A673 (cell line): Measurements from ENCODE around the gene TNNI3. TPM values are rescaled to one million over a fixed set of nuclear protein-coding genes. Genes with fewer than 3 reads are reported as not detected.

Experiments used
- BruUV-seq: library from RNA; stranded (reverse); fragments of 400-500 nt; replicated peaks from 2 replicates; lab custom pipeline; 2021; lab: Mats Ljungman, UMichigan
- CTCF ChIA-PET: fragments of 300-600 bp; sonication (Branson Sonifier 250); formaldehyde crosslinking; loops from one replicate; lab custom pipeline; 2022; ENCODE audit warnings: antibody characterized with exemption; lab: Charles Lee
- POLR2A ChIA-PET: fragments of 300-600 bp; sonication (Branson Sonifier 250); formaldehyde crosslinking; loops from one replicate; lab custom pipeline; 2022; ENCODE audit warnings: antibody characterized with exemption; ENCODE audit not compliant: low non-redundant PET; lab: Charles Lee
- DNase-seq: peaks from one replicate; pipeline ENCODE4 v3.0.0-alpha.2; 2015; ENCODE audit warnings: low spot score
- H3K27ac ChIP-seq: fragments of 200-600 bp; sonication (generic); 2 replicates; pipeline ENCODE4 v1.5.1; 2016; ENCODE audit warnings: mixed run types, low read depth, mild to moderate bottlenecking, mixed read lengths, antibody characterized with exemption, low read length; ENCODE audit not compliant: poor library complexity, severe bottlenecking
- H3K27me3 ChIP-seq: fragments of 200-600 bp; sonication (generic); replicated peaks from 2 replicates; pipeline ENCODE4 v1.6.1; 2017; ENCODE audit warnings: mixed run types, low read depth, mild to moderate bottlenecking, mixed read lengths, antibody characterized with exemption, low read length; ENCODE audit not compliant: insufficient read depth, poor library complexity
- H3K36me3 ChIP-seq: fragments of 200-600 bp; sonication (generic); 2 replicates; pipeline ENCODE4 v1.6.1; 2016; ENCODE audit warnings: mixed run types, mild to moderate bottlenecking, mixed read lengths, antibody characterized with exemption, low read length; ENCODE audit not compliant: insufficient read depth, poor library complexity, severe bottlenecking
- H3K4me1 ChIP-seq: fragments of 200-600 bp; sonication (generic); 2 replicates; pipeline ENCODE4 v1.6.1; 2017; ENCODE audit warnings: mixed run types, mild to moderate bottlenecking, mixed read lengths, antibody characterized with exemption, low read length; ENCODE audit not compliant: insufficient read depth, poor library complexity, severe bottlenecking
- H3K4me3 ChIP-seq: fragments of 200-600 bp; sonication (generic); 2 replicates; pipeline ENCODE4 v1.5.1; 2016; ENCODE audit warnings: low read depth, mixed run types, mild to moderate bottlenecking, mixed read lengths, low read length; ENCODE audit not compliant: poor library complexity, severe bottlenecking
- H3K9me3 ChIP-seq: fragments of 200-600 bp; sonication (generic); 2 replicates; pipeline ENCODE4 v1.6.1; 2016; ENCODE audit warnings: mixed run types, low read depth, mild to moderate bottlenecking, mixed read lengths, antibody characterized with exemption, low read length; ENCODE audit not compliant: poor library complexity, severe bottlenecking
- CTCF ChIP-seq: fragments of 300-800, 200-600 bp; sonication (generic); conservative IDR thresholded peaks from 2 replicates; pipeline ENCODE4 v1.5.1; 2017; ENCODE audit warnings: low read depth, mild to moderate bottlenecking, antibody characterized with exemption, low read length, moderate library complexity, mixed read lengths
- EZH2 ChIP-seq: fragments of 200-600 bp; sonication (generic); IDR thresholded peaks from 2 replicates; pipeline ENCODE4 v1.6.1; 2017; ENCODE audit warnings: borderline replicate concordance, low read depth, mild to moderate bottlenecking, mixed read lengths, antibody characterized with exemption, low read length; ENCODE audit not compliant: poor library complexity, severe bottlenecking
- intact Hi-C: fragments of 100-400 bp; cut with micrococcal nuclease; formaldehyde crosslinking; loops from one replicate; pipeline ENCODE4 v1.10.0; 2022; ENCODE audit not compliant: unreplicated experiment
- microRNA-seq: library from miRNA; unstranded; fragments of <30 nt; microRNA quantifications from one replicate; pipeline ENCODE4 v1.2.0, GENCODE V29; 2021
- total RNA-seq: library from RNA; stranded (reverse); gene quantifications from 2 replicates; pipeline ENCODE4 v1.2.3, GENCODE V29; 2021

The TNNI3 gene
- total RNA-seq, 1 experiment from 2014 or later: 12.8 TPM

DNA sequence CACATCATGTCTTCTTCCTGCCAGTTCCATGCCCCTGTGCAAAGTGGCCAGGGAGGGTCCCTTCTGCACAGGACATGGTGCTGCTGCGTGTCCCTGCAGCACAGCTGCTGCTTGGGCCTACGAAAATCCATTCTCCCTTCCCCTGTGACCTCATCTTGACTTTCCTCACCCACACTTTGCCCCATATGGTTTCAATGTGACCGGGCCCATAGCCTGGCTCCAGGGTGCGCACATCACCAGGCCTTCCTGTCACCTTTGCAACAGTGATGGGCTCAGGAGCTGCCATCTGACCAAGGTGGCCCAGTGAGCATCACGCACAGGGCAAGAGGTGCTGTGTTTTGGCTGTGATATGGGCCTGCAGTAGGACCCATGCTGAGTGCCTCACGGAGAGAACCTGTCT lies 50.9 kb downstream of the TNNI3 start:
- H3K36me3 ChIP-seq: peaks cover 17% of the 10 kb centered on the region
- H3K27me3 ChIP-seq: no peaks in the 10 kb centered on the region
- intact Hi-C loops: no loop called here
- no peak for DNase-seq
- no TSS peak for BruUV-seq
- TF ChIP-seq EZH2 (no peak), CTCF (no peak)
- H3K4me3 ChIP-seq: no peak overlapping the region
- ChIA-PET CTCF (no interaction called here), POLR2A (no interaction called here)
- H3K27ac ChIP-seq: no peak overlapping the region
- H3K9me3 ChIP-seq: peaks cover 4% of the 10 kb centered on the region
- H3K4me1 ChIP-seq: no peaks in the 10 kb centered on the region

DNA sequence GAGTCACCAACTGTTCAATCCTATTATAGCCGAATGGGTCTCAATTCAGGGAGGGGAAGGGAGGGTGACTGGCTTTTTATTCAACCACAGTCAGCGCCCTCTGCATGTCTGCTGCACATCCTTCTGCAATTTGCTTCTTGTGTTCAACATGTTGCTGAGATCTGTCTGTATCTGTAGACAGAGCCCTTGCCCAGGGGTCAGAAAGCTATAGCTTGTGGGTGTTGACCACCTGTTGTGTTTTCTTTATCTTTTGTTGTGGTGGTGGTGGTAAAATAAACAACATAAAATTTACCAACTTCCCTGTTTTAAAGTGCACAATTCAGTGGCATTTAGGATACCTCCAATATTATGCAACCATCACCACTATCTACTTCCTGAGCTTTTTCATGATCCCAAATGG lies 52.3 kb downstream of the TNNI3 start:
- no peaks in the 10 kb centered on the region for H3K4me1 ChIP-seq
- CTCF ChIA-PET: no interaction called here
- POLR2A ChIA-PET: no interaction called here

DNA sequence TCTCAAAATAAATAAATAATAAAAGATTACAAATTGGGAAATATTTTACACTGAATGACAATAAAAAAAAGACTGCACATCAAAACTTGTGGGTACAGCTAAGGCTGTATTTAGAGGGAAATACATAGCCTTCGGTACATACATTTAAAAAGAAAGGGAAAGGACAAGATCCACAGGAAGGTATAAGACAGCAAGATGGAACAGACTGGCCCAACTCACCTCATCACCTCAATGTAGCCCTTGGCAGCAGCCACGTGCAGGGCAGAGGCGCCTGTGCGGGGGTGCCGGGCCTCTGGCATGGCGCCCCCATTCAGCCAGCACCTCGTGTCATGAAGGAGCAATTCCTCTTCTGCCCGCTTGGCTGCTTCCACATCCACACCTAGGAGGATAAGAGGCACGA lies 54.3 kb downstream of the TNNI3 start:
- TF ChIP-seq CTCF (no peak), EZH2 (no peak)
- intact Hi-C loops: no loop called here
- ChIA-PET POLR2A (no interaction called here), CTCF (no interaction called here)
- H3K9me3 ChIP-seq: peaks cover 4% of the 10 kb centered on the region
- DNase-seq: no peak
- no TSS peak for BruUV-seq
- H3K4me3 ChIP-seq: no peak overlapping the region
- no peaks in the 10 kb centered on the region for H3K27me3 ChIP-seq
- no peaks in the 10 kb centered on the region for H3K4me1 ChIP-seq
- no peak overlapping the region for H3K27ac ChIP-seq
- H3K36me3 ChIP-seq: peaks cover 15% of the 10 kb centered on the region

More for the DNA sequence above, 52.3 kb downstream of the TNNI3 start:
- no peak overlapping the region for H3K4me3 ChIP-seq
- H3K27ac ChIP-seq: no peak overlapping the region
- DNase-seq: no peak
- intact Hi-C loops: no loop called here
- no TSS peak for BruUV-seq
- H3K27me3 ChIP-seq: no peaks in the 10 kb centered on the region
- no peak for TF ChIP-seq CTCF
- peaks cover 4% of the 10 kb centered on the region for H3K9me3 ChIP-seq
- H3K36me3 ChIP-seq: peaks cover 17% of the 10 kb centered on the region

Small RNAs within 50 kb of the gene (microRNA-seq; reads per million reads assigned to microRNA genes)
- not detected for gene MIR7975

Other genes with a start within 250 kb of the TNNI3 start
- not detected in 2 replicates for gene NLRP7, start 210.2 kb downstream of the TNNI3 start, total RNA-seq
- gene NLRP2, start 191.4 kb downstream of the TNNI3 start, total RNA-seq: 34.1 and 41.9 TPM in 2 replicates
- gene GP6, start 119.5 kb downstream of the TNNI3 start, total RNA-seq: 0.22 TPM in 1 of 2 replicates, not detected in the other
- 19.0 and 24.4 TPM in 2 replicates for gene RDH13, start 94.6 kb downstream of the TNNI3 start, total RNA-seq
- 7.7 and 10.2 TPM in 2 replicates for gene EPS8L1, start 81.9 kb downstream of the TNNI3 start, total RNA-seq
- 85.7 and 94.6 TPM in 2 replicates for gene PPP1R12C, start 40.1 kb downstream of the TNNI3 start, total RNA-seq
- gene TNNT1, start 8.5 kb downstream of the TNNI3 start, total RNA-seq: 37.6 and 54.3 TPM in 2 replicates
- gene DNAAF3, start 8.9 kb upstream of the TNNI3 start, total RNA-seq: 4.2 and 9.1 TPM in 2 replicates
- gene SYT5, start 22.6 kb upstream of the TNNI3 start, total RNA-seq: 0.28 TPM in 1 of 2 replicates, not detected in the other
- 0.17 and 0.55 TPM in 2 replicates for gene PTPRH, start 51.8 kb upstream of the TNNI3 start, total RNA-seq
- gene TMEM86B, start 71.0 kb upstream of the TNNI3 start, total RNA-seq: 4.8 and 6.1 TPM in 2 replicates
- gene PPP6R1, start 101.3 kb upstream of the TNNI3 start, total RNA-seq: 103 and 108 TPM in 2 replicates
- gene HSPBP1, start 122.4 kb upstream of the TNNI3 start, total RNA-seq: 80.3 and 83.4 TPM in 2 replicates
- 30.5 and 36.8 TPM in 2 replicates for gene BRSK1, start 126.3 kb upstream of the TNNI3 start, total RNA-seq
- gene TMEM150B, start 167.6 kb upstream of the TNNI3 start, total RNA-seq: not detected in 2 replicates
- 19.7 and 24.1 TPM in 2 replicates for gene KMT5C, start 182.1 kb upstream of the TNNI3 start, total RNA-seq
- 0.48 TPM in 1 of 2 replicates, not detected in the other for gene COX6B2, start 197.0 kb upstream of the TNNI3 start, total RNA-seq
- gene GARIN5B, start 205.5 kb upstream of the TNNI3 start, total RNA-seq: not detected in 2 replicates
- gene IL11, start 212.7 kb upstream of the TNNI3 start, total RNA-seq: 0.42 and 0.47 TPM in 2 replicates
- gene TMEM190, start 219.1 kb upstream of the TNNI3 start, total RNA-seq: not detected in 2 replicates
- 0.42 and 0.69 TPM in 2 replicates for gene TMEM238, start 226.6 kb upstream of the TNNI3 start, total RNA-seq
- gene RPL28, start 228.2 kb upstream of the TNNI3 start, total RNA-seq: 1,355 and 1,380 TPM in 2 replicates